Activated T-cell treated with anti-CD3 and anti-CD28 coated beads, Interleukin-2, amount 50 U/mL, for 1 hour (primary cell): ENCODE data around the gene LUZP4.
A peak's percentile ranks its signal among the peaks of the same experiment; 100 is the strongest.
"Not testable (repeated sequence)": the region's sequence is repeated elsewhere in the genome, so short reads cannot be mapped to it uniquely, and the experiment has no call there.

Experiments used
- DNase-seq: peaks from one replicate; pipeline ENCODE4 v3.0.0-alpha.2; 2020

LUZP4 gene

DNA sequence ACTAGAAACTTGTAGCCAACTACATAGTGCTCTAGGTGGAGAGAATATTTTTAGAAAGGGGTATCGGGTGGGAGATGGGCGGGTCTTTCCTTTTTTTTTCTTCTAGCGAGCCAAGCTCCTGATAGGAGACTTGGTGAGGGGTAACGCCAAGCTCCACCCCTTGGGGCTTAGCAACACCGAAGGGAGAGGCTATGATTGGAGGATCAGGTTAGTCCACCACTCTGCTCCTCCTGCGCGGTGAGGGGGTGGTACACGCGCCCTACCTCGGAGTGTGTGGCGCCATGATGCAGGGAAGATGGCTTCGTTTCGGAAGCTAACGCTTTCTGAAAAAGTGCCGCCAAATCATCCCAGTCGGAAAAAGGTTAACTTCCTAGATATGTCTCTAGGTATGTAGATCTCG, at the start of gene LUZP4:
Gene LUZP4, plus strand, starts transcription at position 251 of the 400 bp plus-strand sequence. Its CDS starts 45 bp downstream, at position 296.
- no peak for DNase-seq

- no peak for DNase-seq
Measured at GRCh38 chrX:115251458-115252233, 37.9 kb upstream of the LUZP4 start.

- DNase-seq = no peak
Measured at GRCh38 chrX:115255003-115255402, 34.5 kb upstream of the LUZP4 start.

DNA sequence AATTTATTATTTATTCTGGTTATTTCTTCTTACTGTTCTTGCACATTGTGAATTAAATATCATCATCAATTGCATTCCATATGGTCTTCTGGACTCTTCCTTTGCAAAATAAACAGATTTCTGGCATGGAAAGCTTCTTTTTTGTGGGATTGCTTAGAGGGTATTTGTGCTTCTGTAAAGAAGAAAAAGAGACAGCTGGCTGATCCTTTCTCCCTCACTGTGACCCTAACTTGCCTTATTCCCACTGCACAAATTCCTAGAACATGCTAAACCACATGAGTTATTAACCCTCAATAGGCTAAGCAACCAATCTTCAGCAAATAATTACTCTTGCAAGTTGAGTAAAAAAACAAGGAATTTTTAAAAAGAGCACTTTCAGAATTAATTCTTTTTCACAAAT, 31.8 kb upstream of the LUZP4 start:
- DNase-seq = no peak

GRCh38 chrX:115259238-115259875, 30.2 kb upstream of the LUZP4 start:
- DNase-seq = no peak

DNA sequence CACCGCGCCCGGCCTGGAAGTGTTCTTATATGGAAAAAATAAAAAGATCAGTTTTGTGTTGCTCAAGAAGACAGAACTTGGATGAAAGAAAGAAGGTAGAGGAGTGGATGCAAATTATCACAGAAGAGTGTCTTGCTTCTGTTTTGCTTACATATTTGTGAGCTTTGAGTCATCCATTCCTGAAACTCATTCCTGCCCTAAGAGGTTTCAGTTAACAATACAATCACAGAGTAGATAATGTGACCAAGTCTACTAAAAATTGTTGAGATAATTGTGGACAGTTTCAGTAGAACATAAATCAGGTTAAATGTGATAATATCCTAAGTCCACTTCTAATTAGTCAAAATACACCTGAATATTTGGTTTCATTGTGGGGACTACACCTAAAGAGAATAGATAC, 29.2 kb upstream of the LUZP4 start:
- DNase-seq = no peak

GRCh38 chrX:115261148-115261547, 28.4 kb upstream of the LUZP4 start:
- no peak for DNase-seq

DNA sequence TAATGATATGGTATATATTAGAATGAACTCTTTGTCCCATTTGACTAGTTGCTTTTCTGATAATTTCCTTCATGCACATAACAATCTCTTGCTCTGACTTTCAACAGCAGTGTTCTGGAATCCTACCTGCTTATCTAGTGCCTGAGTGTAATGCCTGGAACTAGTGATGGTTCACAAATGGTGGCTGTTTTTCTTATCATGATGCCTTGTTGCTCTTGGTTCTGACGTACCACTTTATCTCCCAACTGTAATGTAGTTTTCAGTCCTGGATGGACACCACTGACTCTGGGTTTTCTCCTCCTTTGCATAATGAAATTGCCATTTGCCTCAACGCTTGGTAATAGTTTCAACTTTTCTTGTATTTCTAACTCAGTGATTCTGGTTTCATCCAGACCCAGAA, 25.5 kb upstream of the LUZP4 start:
- no peak for DNase-seq

DNA sequence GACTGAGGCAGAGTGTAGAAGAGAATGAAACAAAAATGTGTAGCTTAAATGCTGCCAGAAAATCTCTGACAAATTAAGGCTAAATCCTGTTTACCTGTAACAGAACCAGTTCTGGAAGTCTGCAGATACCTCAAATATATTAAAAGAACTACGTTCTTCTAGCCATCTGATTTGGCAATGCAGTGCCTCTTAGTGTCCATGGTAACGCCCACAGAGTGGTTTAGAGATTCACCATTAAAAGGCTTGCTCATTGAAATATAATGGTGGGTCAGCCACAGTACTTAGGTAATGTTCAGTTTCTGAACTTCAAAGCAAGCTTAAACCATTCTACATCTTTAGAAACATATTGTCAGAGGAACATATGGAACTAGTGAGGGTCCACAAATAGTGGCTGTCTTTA, 23.2 kb upstream of the LUZP4 start:
- DNase-seq = no peak

DNA sequence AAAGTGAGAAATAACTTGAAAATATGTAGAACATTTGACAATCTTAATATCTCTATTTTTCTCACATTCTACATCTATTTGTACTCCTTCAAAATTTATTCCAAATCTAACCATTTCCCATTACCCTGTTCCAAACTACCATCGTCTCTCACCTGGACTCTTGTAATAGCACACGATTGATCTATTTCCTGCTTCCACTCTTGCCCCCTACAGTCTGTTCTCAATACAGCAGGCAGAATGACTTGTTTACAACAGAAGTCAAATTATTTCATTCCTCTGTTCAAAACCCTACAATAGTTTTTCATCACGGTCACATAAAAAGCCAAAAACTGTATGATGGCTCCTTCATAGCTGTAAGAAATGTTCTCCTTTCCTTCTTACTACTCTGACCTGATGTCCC, 21.1 kb upstream of the LUZP4 start:
- DNase-seq = no peak

GRCh38 chrX:115269051-115269683, 20.3 kb upstream of the LUZP4 start:
- no peak for DNase-seq

DNA sequence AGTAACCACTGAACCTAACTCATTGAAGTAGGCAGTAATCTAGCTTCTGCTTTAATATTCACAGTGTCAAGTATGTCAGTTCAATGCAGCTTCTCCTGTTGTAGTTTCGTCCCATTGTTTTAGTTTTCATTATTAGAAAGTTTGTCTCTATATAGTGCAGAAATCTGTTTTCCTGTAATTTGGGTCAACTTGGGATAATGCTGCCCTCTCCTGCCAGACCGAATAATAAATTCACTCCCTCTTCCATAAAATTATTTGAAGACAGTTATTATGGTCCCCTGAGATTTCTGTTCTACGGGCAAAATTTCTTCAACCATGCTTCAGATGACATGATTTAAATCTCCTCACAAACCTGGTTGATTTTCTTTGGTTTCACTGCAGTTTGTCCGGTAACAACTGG, 4.6 kb upstream of the LUZP4 start:
- DNase-seq = no peak

DNA sequence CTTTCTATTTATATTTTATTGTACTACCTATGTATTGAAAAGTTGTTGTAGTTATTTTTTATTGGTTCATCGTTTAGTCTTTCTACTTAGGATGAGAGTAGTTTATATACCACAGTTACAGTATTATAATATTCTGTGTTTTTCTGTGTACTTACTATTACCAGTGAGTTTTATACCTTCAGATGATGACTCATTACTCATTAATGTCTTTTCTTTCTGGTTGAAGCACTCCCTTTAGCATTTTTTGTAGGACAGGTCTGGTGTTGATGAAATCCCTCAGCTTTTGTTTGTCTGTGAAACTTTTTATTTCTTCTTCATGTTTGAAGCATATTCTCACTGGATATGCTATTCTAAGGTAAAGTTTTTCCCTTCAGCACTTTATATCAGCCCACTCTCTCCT, 7.7 kb downstream of the LUZP4 start:
- DNase-seq = no peak

- no peak for DNase-seq
Measured at GRCh38 chrX:115311139-115311538, 21.6 kb downstream of the LUZP4 start.

DNA sequence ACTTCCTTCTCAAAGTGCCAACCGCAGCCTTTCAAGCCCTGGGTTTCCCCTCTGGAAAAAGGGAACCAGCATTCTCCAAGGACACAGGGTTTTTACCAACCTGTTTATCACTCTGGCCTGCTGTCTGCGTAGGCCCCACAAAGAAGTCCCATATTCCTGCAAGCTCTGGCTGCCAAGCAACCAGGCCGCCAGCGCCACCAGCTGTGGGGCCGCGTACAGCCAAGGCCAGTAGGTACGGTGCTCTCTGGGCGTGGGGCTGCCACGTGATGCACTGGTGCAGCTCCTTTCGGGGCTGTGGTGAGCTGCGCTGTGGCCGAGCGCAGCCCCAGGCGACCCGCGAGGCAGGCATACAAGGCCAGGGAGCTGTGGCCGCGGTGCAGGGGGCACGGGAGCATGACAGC, 22.1 kb downstream of the LUZP4 start:
- no peak for DNase-seq

GRCh38 chrX:115318139-115318538, 28.6 kb downstream of the LUZP4 start:
- DNase-seq = no peak

GRCh38 chrX:115322375-115322774, 32.9 kb downstream of the LUZP4 start:
- DNase-seq = no peak

- DNase-seq = no peak
Measured at GRCh38 chrX:115324194-115324593, 34.7 kb downstream of the LUZP4 start.

- not testable (repeated sequence) for DNase-seq
Measured at GRCh38 chrX:115329282-115329681, 39.8 kb downstream of the LUZP4 start.

GRCh38 chrX:115330498-115331168, 41.1 kb downstream of the LUZP4 start:
- peak; percentile 17 for DNase-seq

- DNase-seq = no peak
Measured at GRCh38 chrX:115332832-115333231, 43.3 kb downstream of the LUZP4 start.

GRCh38 chrX:115333446-115333845, 43.9 kb downstream of the LUZP4 start:
- no peak for DNase-seq

GRCh38 chrX:115337491-115338144, 48.1 kb downstream of the LUZP4 start:
- no peak for DNase-seq
